Dedifferentiated amniotic fluid mesenchymal stem cell (primary cell): ENCODE data around the gene OPN5.

Experiments
- DNase-seq: peaks from one replicate; pipeline ENCODE4 v3.0.0-alpha.2; 2016; ENCODE audit errors: extremely low spot score

The OPN5 gene

GRCh38 chr6:47859175-47859574 lies 77.3 kb downstream of the OPN5 start:
- DNase-seq = no peak

GRCh38 chr6:47862731-47863130 lies 80.9 kb downstream of the OPN5 start:
- no peak for DNase-seq

- DNase-seq = no peak
Observed at GRCh38 chr6:47865206-47865605, 83.4 kb downstream of the OPN5 start.

GRCh38 chr6:47875593-47875992 lies 93.8 kb downstream of the OPN5 start:
- no peak for DNase-seq
